ENCODE measurements around the gene ESPNL.

Gene ESPNL

DNA sequence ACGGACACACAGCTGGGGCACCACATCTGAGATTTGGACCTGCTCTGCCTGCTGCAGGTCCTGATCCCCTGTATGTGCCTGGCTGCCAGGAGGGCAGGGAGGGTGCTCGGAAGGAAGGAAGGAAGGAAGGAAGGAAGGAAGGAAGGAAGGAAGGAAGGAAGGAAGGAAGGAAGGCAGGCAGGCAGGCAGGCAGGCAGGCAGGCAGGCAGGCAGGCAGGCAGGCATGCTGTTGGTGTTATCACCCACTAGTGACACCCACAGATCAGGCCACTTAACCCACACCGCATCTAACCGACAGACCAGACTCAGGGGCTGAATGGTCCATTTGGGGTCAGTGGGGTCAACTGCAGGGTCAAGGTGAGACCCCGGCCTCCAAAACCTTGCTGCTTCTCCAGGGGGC is 44.1 kb downstream of the ESPNL start:
- no peak for DNase-seq

DNA sequence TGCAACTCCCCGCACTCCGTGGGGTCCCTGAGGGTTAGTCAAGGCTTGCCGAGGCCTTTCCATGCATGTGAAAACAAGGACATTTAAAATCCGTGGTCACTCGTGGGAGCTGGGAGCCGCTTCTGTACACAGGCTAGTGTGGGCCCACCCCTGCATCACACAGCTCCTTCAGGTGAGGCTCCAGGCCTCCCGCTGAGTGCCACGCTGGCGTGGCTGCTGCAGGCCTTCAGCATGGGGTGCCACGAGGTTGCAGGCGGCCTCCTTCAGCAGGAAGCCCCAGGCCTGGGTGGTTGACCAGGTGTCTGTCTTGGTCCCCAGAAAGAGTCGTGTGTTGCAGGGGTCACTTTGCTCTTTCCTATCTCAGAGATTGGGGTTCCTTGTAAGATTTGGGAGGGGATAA is 44.9 kb downstream of the ESPNL start:
- DNase-seq: no peak

DNA sequence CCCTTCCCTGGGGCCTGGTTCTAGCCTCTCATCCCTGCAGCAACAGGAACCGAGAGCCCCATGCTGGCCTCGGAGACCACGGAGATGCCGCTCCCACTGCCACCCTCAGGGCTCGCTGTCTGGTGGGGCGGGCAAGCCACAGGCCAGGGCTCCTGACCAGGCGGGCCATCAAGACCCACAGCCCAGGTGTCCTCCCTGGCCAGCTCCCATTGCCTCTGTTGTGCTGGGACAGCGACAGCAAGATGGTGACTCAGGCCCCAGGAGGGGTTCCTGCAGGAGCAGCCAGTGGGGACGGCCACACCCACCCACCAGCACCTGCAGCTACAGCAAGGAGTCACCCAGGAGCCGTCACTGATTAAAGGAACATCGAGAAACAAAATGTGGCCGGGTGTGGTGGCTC is 45.7 kb downstream of the ESPNL start:
- no peak for DNase-seq

DNA sequence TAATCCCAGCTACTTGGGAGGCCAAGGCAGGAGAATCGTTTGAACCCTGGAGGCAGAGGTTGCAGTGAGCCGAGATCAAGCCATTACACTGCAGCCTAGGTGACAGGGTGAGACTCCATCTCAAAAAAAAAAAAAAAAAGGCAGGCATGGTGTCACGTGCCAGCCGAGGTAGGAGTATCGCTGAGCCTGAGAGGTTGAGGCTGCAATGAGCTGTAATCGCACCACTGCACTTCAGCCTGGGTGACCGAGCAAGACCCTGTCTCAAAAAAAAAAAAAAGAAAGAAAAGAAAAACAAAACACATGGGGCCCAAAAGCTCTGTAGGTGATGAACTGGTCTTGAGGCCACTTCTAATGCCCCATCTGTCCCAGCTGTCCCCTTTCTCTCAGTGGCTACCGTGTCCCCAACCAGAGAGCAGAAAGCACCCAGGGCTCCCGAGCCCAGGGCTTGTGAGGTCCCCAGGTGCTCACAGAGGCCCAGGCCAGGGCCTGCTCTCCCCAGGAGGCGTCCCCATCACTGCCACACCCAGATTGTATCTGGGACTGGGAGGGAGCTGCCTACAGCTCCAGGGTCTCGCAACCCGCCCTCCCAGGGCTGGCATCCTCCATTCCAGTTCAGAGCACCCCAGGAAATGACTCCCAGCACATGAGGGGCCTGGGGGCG is 46.9 kb downstream of the ESPNL start:
- no peak for DNase-seq

GRCh38 chr2:238148981-238149380 is 48.8 kb downstream of the ESPNL start:
- no peak for DNase-seq

DNA sequence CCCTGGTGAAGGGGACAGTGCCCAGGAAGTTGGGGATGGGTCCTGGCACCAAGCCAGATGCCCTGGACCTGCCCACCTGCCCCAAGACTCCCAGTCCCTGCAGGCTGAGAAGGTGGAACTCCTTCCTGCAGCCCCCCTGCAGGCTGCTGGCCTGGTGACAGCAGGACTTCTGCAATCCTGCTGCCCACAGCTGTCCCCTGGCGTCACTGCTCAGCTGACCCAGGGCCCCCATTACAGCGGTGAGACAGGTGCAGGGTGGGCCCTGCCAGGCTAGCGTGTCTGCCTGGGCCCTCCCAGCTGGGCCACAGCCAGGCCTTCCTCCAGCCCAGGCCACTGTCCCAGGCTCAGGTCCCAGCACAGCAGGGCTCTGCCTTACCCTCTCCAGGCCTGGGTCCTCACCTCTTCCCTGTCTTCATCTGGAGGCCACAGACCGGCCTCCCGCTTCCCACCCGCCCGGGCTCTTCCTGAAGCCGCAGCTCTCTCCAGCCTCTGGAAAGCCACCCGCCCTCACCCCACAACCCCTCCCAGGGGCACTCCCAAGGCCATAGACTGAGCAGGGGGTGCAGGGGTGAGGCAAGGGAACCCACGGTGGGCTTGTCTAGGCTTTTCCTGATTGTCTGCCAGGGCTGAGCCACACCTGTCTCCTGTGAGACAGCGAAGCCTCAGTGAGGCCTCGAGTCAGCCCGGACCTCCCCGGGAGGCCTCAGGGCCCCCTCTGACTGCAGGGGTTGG is 49.9 kb downstream of the ESPNL start:
- no peak for DNase-seq

DNA sequence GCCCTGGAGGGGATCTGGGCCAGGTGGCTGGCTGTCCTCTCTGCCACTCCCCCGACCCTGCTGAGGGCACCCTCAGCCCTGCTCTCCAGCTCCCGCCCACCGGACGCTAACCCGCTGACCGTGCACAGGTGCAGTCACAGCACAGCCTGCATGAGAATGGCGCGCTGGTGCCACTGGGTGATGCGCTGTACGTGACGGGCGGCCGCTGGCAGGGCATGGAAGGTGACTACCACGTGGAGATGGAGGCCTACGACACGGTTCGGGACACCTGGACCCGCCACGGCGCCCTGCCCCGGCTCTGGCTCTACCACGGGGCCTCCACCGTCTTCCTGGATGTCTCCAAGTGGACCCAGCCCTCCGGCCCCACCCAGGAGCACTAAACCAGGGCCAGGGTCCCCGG is 50.5 kb downstream of the ESPNL start:
- DNase-seq: no peak

GRCh38 chr2:238151205-238151604 is 51.1 kb downstream of the ESPNL start:
- no peak for DNase-seq

DNA sequence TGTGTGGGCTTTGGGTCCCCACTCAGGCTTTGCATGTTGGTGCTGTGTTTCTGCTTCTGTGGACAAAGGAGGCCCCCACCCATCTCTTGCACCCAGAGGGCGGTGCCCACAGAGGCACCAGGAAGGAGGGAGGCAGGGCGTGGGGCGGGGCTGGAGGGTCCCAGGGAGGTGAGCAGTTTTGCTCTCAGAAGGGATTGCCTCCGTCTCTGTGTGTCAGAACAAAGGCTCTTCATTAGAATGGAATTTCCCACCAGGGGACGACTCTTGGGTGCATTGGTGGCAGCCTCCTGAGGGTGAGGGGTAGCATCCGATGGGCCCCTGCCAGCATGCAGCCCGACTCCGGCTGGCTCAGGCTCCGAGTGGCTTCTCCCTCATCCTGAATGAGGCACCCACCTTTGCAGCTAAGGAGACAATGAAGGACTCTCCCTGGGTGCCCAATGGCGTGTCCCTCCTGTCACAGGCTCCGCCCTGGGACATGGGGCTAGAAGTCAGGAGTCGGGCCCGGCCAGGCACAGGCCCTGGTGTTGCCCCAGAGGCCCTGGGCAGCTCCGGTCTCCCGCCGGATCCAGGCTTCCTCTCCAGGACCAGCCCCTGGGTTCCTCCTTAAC is 51.6 kb downstream of the ESPNL start:
- DNase-seq: no peak

- DNase-seq: no peak
Measured at GRCh38 chr2:238152771-238153688, 52.9 kb downstream of the ESPNL start.

DNA sequence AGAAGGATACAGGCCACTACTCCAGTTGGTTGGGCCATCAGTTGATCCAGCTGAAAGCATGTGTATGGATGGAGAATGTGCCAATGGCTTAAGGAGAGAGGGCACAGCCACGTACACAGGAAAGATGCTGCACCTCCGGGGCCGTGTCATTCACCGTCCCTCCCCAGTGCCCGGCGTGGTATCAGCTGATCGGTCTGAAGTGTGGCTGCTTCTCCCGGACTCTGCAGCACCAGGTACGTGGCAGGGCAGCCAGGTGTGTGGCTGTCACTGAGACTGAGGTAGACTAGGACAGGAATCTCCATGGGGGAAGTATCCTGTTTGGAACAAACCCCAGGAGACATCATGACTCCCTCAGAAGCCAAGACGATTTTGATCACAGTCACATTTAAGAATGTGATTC is 54.4 kb downstream of the ESPNL start:
- DNase-seq: no peak

GRCh38 chr2:238155051-238155760 is 55.1 kb downstream of the ESPNL start:
- DNase-seq: no peak

DNA sequence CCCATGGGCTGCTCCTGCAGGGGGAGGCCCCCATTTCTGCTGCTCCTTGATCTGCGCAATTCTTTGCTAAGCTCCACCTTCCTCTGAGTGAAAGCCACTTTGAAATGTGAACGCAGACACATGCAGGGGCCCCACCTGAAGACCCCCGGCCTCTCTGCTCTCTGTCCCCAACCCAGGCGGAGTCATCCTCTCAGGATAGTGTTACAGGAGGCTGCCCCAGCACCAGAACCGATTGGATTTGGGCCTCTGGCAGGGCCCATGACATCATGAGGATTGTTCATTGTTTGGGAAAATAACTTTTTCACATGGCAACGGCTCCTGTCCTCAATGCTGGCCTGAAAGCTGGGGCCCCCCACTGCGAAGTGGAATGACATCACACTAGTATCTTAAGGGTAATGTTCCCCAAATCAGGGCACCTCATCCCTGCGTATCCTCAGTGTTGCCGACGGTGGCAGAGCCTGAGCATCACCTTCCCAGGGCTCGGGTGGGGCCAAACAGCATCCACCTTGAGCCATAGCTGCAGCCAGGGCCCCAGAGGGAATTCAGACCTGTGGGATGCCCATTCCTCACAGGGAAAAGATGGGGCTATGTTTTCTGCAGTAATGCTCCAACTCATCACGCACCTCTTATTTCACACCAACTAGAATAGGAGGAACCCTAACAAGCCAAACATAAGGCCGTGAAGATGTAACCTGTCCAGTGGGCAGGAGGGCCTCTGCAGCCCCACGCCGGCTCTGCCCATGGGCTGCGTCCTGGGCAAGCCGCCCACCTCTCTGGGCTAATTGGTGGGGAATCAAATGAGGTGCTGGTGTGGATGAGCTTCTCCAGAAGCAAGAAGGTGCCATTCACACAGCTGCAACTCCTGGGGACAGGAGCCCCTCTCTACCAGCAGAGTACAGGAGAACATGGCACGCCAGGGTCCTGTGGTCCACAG is 55.9 kb downstream of the ESPNL start:
- no peak for DNase-seq

DNA sequence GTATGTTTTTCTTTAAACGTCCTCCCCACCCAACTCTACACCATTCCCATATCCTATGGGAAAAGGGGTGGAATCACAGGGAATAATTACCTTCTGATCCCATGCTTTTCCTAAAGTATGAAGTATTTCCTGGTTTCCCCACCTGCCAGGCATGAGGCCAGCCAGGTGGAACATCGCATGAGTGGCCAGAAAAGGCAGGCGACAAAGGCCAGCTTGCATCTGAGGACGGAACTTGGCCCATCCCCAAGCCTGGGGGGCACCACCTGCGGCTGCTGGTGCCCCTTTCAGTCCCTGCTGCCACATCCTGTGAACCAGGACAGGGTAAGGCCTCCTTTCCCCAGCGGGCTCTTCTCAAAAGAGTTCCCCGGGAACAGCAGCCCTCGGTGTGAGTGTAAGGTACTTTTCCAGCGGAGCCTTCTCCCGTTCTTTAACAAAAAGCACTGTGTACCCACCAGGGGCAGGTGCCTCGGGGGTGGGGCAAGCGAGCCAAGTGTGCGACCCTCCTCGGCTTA is 57.4 kb downstream of the ESPNL start:
- no peak for DNase-seq

DNA sequence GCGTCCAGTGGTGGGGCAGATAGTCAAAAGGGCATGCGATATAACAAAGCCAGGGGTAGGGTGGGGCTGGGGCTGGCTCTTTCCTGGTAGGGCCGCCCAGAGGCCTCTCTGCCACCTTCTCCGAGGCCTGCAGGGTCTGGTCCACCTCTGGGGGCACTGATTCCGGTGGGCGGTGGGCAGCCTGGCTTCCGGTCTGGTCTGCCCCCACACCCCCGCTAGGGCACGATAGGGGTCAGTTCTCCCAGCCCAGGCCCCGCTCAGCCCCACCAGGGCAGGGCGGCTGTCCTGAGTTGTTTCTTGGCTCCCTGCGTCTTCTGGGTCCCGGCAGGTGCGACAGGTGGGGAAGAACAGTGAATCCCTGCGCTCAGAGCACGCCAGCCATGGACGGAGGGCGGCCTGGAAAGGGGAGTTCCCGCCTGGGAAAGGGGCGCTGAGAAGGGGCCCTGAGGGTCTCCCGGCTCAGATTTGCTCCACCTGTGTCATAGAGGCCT is 57.9 kb downstream of the ESPNL start:
- DNase-seq: no peak

DNA sequence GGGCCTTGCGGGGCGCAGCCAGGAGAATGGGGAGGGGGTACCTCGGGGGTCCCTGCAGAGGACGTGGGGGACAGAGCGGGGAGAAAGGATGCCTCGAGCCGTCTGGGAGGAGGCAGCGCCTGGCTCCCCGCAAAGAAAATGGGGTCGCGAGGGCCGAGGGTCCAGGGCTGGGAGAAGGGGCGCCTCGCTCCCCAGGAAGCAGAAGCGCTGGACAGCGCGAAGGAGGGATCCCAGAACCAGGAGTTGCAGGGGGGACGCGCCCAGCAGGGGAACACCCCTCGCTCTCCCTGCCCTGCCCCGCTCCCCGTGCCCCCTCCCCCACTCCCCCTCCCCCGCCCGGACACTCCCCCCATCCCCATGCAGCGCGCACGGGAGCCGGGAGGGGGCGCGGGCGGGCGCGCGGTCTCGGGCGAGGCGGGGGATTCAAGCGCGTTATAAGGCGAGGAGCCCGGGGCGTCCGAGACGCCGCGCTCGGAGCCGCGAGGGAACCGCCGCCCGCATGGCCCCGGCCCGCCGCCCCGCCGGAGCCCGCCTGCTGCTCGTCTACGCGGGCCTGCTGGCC is 58.5 kb downstream of the ESPNL start, which contains the start of gene ERFE:
Gene ERFE (plus strand): TSS at position 462 of the 562 bp plus-strand sequence. CDS start 38 bp downstream, at position 500.
- no peak for DNase-seq

DNA sequence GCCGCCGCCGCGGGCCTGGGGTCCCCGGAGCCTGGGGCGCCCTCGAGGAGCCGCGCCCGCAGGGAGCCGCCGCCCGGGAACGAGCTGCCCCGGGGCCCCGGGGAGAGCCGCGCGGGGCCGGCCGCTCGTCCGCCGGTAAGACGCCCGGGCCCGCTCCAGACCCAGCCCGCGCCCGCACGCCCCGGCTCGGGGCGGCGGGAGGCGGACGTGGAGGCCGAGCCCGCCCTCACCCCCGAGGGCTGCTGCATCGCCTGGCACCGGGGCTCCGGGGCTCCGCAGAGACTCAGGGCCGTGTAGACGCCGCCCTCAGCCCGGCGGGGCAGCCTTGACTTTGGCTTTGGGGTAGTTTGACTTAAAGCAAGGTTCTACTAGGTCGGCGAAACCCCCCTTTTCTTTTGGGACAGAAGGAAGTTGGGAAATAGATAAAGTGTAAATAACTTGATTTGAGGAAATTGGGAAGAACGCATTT is 59.0 kb downstream of the ESPNL start:
- DNase-seq: no peak

DNA sequence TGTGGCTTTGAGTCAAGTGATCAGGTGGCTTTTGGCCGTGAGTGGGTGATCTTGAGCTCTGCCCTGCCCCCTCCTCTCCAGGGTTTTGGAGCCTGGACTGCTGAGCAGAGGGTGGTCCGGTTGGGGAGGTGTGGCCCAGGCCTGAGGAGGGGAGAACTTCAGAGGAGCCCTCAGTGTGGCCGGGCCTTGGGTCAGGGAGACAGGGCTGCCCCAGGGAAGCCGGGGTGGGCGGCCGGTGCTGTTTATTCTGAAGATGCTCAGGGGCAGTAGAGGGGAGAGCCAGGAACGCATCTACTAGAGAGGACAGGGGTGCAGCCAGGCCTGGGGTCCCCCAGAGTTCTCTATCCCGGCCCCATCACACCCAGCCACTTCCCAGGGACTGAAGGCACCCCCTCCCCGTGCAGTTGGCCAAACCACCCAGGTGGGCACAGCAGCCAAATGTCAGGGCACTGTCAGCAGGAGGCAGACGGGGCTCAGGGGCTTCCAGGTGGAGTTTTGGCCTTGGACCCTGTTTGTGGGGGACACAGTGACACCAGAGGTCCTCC is 59.6 kb downstream of the ESPNL start:
- no peak for DNase-seq

DNA sequence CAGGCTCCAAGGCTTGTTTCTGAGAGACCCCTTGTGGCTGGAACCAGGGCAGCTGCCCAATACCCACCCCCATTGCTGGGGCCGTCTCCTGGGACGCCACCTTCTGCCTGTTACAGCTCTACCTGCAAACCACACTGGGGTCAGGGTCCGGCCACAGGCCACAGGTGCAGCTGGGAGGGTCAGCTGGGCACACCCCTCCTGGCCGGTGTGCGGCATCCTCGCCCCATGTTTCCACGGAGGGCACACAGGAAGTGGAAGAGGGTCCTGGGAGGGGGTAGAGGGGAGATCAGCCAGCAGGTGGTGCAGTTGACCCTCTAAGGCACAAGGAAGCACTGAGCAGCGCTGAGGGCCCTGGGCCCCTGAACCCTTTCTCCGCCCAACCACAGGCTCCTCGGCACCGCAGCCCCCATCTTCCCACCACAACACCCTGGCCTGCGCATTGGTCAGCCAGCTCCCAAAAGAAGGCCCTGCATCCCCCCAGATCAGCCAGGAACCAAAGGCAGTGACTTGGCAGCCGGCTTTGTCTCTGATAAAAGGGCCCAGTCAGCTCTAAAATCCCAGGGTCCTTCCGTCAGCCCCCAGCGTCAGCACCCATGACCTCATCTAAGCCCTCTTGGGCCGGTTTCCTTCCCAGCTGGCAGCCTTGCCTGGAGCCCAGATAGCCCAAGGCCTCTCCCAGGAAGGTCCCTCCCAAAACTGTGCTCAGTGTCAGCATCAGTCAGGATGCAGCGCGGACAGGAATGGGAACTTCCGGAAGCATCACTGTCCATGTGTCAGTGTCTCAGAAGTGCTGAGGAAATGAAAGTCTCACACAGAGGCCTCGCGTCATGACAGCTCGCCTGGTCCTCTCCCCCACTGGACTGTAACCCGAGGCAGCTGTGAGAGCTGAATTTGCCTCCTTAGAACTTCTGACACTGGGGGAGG is 60.3 kb downstream of the ESPNL start:
- DNase-seq: no peak

Data from NCI-H1092 (cell line).